ENCODE results near the gene GRK6.

The GRK6 gene

DNA sequence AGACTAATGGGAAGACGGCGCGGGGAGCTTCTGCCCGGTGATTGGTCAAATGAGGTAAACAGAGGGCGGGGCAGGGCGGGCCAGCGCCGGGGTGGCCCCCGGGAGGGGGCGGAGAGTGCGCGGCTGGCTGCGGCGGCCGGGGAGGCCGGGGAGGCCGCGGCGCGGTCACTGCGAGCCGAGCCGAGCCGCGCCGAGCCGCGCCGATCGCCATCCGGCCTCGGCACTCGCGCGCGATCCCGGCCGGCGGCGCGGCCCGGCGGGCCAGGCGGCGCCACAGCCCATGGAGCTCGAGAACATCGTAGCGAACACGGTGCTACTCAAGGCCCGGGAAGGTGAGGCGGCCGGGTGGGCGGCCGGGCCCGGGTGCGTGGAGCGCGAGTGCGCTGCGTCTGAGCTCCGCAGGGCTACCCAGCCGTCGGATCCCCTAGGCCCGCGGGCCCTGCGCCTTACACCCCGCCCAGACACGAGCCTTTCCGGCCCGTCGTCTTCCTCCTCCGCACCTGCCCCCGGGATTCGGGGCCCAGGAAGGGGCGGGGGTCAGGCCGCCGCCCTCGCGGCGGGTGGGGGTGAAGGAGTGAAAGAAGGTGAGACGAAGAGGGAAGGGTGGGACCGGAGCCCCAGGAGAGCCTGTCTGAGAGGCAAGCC is at the start of gene GRK6:
TSS of gene GRK6 (plus strand) at position 111 of the 645 bp plus-strand sequence. CDS start at position 281, 170 bp downstream.
- peak; percentile 20 to 39 for DNase-seq

DNA sequence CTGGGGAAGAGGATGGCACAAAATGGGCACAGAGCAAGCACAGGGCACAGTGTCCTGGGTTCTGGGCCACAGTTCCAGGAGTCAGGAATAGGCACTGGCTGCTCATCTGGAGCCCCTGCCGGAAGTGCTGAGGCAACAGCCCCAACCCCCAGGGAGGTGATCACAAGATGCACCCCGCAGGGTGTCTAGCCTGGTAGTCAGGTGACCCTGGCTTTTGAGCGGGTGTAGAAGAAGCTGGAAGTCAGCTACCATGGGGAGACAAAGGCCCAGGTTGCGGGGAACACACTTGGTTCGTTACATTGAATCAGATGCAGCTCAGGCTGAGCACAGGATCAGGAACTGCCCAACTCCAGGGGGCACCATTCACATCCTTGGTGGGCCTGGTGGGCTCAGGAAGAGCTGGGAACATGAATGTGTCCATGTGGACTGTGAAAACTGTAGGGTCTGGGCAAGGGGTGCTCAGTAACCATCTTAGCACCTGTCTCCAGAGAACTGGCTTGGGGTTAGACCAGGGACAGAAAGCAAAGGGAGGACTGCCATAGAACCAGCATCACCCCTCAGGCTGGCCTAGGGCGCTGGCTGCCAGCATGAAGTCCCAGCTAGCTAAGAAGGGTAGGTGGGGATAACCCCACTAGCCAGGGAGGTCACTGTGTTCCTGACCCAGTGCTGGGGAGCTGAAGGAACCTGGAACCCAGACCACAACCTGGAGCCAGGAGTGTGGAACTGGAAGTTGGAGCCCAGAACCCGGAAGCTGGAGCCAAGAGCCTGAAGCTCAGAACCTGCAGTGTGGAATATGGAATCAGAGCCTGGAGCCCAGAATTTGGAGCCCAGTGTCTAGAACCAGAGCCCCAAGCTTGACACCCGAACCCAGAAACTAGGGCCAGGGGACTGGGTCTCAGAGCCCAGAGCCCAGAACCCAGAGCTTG is 48.4 kb upstream of the GRK6 start:
- DNase-seq, result no peak

DNA sequence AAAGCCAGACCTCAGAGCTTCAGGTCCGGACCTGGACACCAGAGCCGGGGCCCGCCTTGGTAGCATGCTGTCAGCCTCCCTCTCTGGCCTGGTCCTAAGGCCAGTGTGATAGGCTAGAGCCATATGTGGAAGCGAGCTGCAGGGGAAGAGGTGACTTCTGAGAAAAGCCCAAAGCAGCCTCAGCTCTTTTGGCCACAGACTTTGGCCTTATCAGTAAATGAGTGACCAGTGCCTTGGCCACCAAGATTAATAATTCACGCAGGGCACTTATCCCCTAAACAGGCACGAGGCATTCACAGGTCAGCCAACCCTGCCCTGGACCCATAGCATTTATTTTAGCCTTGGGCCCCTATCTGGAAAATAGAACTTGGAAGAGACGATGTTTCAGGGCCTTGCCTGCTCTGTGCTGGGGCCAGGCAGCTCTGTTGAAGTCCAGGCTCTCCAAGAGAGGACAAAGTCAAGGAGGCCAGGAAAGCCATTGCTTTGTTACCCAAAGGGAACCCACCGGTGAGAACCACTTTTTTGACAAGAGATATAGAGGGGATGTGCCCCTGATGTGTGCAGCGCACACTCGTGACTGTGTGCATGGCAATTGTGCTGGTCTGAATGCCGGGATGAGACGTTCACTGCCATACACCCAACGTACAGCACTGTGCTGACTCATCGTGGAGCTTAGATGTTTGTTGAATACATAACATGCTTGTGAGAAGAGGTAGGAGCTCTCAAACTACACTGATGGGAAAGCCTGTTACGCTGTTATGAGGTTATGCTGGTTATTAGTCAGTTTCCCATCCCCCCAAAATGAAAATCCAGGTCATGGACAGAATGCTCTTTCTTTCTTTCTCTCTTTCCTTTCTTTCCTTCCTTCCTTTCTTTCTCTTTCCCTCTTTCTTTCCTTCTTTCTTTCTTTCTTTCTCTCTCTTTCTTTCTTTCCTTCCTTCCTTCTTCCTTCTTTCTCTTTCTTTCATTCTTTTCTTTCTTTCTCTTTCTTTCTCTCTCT is 47.3 kb upstream of the GRK6 start:
- no peak for DNase-seq

DNA sequence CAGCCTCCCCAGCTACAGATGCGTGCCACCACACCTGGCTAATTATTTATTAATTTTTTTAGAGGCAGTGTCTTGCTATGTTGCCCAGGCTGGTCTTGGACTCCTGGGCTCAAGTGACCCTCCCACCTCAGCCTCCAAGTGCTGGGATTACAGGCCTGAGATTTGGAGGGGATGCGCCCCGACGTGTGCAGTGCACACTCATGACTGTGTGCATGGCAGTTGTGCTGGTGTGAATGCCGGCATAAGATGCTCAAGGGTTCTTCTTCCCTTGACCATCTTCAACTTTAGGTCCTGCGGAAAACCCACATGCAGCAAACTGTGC is 45.7 kb upstream of the GRK6 start:
- no peak for DNase-seq

DNA sequence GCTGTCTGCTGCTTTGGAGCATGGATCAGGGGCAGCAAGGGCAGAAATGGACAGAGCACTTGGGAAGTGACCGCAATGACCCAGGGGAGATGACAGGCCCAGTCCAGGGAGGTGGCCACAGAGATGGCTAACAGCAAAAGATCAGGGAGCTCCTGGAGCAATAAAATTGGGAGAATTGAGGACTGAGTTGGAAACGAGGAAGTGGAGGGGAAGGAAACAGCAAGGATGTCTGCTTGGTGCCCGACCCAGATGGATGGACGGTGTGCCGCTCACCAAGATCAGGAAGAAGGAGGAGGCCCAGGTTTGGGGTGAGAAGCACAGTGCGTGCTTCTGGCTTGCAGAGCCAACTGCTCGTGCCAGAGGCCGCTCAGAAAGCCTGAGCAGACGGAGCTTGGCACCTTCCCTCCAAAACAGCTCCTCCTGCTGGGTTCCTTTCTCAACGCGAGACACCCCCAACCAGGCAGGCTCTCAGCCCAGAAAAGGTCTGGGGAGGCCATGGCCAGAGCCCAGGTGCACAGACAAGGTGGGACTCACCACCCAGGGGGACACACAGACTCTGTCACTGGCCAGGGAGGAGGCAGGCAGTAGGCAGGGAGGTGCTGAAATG is 44.0 kb upstream of the GRK6 start:
- peak in 1 of 2 experiments; percentile 3 for DNase-seq

DNA sequence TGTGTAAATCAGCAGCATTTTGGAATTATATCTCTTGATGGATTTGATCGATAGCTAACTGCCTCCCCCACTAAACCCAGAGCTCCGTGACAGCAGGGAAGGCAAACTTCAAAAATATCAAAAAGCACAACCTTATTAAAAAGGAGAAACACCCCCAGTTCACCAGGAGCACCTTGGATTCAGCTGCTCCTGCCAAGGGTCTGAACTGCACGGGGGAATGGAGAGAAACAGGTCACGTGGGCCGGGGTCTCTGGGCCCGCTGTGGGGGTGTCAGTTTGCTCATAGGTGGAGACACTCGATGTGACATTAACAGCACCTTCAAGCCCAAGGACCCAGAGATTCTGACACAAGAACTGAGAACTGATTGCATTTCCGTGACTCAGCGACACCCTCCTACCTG is 43.3 kb upstream of the GRK6 start:
- no peak for DNase-seq

DNA sequence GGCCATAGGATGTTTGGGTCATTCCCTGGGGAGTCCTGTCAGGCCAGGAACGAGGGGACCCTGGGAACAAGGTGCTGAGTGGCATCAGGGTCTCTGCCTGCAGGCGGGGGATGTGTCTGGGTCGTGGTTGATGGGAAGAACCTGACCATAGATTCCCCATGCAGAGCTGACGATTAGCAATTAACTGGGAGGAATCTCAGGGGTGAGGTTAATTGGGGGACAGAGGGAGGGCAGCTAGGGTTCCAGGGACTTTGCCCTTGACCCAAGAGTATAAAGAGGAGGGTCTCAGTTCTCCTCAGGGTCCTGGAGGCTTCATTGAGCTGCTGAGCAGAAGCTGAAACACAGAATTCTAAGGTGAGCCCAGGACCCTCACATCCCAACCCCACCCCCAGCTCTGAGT is 42.3 kb upstream of the GRK6 start, which contains the start of gene SLC34A1:
TSS of gene SLC34A1 (plus strand) at position 301 of the 400 bp plus-strand sequence. CDS start 1,308 bp downstream, outside the sequence.
- DNase-seq, result no peak

DNA sequence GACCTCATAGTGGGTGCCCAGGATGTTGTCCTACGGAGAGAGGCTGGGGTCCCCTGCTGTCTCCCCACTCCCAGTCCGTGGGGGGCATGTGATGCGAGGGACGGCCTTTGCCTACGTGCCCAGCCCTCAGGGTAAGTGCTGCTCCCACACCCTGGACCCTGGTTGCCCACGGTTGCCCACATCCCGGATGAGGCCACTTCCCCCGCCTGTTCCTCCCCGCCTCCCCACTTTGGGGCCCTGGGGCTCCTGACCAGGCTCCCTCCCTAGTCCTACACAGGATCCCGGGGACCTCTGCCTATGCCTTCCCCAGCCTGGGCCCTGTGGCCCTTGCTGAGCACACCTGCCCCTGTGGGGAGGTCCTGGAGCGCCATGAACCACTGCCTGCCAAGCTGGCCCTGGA is 40.8 kb upstream of the GRK6 start:
- no peak for DNase-seq

DNA sequence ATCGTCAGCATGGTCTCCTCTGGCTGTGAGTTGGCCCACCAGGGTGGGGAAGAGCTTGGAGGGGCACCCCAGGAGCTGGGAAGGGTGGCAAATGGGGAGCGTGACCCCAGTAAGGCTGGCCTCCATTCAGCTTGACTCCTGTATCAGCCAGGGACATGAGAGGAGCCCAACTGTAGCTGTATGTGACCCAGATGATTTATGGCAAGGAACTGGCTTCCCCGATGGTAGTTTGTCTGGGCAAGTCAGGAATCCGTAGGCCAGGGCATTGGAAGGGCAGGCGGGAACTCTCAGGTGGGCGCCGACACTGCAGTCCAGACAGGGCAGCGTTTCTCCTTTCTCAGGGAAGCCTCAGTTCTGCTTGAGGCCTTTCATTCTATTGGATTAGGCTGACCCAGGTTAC is 39.9 kb upstream of the GRK6 start:
- no peak for DNase-seq

DNA sequence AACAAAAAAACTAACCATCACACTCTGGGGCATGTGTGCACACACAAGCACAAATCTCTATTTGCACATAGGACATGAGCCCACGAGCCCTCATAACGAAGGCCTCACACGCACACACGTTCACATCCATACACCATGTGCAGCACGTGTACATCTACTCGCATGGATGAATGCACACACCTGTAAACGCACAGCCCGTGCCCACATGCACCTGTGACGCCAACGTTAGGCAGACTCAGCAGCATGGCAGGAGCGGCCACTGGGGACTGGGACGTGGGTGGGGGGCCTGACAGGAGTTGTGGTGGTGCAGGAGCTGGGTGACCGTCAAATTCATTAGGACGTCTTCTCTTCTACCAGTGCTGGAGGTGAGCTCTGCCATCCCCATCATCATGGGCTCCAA is 39.1 kb upstream of the GRK6 start:
- no peak for DNase-seq

DNA sequence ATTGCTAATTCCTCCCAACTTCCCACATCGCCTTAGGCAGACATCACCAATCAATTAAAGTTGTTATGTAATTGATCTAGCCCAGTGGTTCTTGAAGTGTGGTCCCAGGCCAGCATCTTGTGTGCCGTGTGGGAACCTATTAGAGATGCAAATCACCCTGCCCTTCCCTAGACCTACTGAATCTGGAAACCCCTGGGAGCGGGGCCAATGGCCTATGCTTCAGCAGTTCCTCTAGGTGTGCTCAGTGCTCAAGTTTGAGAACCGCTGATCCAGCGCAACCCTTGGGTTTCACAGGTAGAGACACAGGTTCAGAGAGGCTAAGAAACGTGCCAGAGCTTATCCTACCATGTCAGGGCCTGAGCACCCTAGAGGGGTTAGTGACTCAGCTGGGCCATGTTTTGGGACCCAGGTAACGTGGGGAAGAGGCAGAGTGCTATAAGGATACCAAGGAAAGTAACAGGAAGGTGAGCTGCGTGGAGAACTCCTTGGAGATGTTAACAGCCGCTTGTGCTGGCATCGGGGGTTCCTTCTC is 37.9 kb upstream of the GRK6 start:
- DNase-seq, result no peak

DNA sequence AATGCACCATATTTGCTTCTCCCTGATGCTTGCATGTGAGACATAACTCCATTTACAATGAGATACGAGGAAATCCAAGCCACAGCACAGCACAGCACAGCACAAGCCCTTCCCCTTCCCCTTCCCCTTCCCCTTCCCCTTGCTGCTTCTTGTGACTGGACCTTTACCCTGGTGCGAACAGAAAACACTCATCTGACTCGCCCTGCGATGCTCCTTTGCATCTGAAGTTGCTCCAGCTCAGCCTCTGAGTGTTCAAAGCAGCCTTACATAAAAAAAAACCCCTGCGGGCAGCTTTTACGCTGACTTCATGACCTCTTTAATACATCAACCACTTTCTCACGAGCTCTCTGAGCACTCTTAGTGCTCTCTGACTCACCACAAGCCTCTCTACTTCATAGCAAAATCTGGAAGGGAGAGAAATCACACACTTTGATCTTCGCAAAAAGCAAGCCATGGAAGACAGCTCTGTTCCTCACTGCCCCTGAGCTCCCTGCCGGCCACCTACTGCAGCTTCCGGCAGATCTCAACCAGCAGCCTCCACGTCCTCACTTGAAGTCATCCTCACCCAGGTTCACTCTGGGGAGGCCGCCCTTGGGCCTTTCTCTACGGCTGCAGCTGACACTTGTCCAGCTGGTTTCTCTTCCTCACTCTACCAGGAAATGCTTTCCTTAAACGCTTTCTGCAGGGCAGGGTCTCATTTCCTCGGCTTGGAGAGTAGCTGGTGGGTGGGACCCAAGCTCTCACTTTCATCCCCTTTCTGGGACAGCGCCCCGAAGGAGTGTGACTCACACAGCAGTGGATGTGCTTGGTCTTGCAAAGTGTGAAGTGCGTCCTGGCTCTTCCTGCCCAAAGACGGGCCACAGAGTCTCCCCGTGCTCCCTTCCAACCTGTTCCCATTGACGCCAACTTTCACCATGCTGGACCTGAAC is 37.0 kb upstream of the GRK6 start:
- DNase-seq, result no peak

DNA sequence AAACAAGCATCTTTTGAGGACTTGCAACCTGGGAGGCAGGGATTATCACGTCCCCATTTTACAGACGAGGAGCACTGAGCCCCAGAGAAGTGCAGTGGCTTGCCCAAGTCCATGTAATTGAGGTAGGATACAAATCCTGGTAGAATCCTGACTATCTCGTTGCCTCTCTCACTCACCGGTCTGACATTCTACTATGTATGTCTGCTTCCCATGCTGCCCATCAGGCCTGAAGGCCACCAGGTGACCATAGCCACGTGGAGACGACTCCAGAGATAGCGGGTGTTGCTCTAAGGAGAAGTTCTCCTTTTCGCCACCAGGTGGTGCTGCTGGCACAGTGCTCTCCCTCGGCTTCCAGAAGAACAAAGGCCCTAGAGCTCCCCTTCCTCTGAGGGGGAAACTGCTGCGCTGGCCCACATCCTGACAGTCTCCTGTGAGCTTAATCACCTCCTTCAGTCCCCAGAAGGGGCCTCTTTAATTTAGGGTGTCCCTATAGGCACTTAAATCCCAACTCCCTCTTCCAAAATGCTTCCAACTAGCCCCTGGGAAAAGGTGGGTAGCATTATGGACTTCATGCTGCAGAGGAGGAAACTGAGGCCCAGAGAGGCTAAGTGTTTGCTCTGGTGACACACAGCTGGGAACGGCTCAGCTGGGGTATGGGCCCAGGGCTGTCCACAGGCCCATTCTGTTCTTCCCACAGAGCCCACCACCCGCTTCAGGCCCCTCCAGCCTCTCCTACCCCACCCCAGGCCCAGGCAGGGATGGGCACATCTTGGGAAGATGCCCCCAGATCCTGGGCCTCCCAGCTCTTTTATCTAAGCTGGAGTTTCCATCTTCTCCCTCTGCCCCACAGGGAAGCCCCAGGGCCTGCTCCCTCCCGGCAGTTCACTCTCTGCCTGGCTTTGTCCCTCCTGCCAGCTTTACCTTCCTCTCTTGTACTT is 35.8 kb upstream of the GRK6 start:
- DNase-seq, result peak; percentile 77 to 81

DNA sequence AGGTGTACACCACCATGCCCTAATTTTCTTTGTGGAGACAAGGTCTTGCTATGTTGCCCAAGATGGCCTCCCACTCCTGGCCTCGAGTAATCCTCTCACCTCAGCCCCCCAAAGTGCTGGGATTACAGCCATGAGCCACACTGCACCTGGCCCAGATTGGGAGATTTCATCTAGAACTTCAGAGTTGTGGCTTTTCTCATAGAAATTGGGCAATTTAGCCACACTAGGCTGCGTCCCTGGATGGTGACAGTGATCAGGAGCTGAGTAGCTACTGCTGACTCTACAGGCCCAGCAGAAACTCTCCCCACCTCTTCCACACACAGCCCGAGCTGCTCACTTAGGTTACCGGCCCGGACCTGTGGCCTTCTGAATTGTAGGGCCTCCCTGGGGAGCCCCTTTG is 33.7 kb upstream of the GRK6 start:
- DNase-seq, result no peak

DNA sequence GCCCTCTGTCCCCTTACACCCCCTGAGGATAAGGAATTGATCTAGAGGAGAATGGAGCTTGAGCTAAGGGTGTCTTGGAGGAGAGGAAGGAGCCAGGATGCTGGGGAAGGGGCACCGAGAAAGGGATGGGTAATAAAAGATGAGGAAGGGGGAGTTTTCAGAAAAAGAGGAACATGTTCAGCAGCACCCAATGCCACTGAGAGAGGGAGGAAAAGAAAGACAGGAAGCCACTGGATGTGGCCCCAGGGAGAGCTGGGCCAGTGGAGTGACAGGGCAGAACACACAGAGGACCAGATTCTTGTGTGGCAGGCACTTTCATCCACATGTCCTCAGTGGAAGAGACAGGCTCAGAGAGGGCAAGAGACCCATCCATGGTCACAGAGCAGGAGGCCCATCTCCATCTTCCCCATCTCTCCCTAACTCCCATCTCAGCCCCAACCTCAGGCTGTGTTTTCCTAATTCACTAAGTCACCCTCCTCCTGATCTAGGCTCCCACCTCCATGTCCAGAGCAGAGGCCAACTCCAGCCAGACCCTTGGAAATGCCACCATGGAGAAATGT is 33.2 kb upstream of the GRK6 start:
- DNase-seq, result no peak

DNA sequence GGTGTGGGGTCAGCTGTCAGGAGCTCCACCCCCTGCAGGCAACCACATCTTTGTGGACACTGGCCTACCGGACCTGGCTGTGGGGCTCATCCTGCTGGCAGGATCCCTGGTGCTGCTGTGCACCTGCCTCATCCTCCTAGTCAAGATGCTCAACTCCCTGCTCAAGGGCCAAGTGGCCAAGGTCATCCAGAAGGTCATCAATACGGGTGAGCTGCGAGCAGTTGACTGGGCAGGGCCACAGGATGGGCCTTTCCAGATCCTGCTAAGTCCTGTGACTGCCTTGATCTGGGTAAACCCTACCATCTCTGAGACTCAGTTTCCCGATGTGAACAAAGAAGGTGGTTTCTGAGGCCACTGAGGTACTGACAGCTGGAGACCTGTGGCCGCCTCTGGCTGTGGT is 32.5 kb upstream of the GRK6 start:
- no peak for DNase-seq

DNA sequence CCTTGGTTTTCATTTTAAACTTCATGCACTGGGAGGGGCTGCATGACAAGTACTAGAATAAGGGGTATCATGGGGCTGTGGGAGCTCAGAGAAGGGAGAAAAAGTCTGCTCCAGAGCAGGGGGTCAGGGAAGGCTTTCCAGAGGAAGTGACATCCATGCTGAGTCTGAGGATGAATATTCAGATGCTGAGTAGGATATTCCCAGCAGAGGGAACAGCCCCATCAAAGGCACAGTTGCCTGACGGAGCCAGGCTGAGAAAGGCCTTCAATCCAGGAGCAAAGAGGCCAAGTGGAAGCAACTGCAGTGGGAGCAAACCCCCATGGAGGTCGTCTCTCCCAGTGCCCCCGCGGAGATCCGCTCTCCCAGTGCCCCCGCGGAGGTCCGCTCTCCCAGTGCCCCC is 30.4 kb upstream of the GRK6 start:
- no peak for DNase-seq

DNA sequence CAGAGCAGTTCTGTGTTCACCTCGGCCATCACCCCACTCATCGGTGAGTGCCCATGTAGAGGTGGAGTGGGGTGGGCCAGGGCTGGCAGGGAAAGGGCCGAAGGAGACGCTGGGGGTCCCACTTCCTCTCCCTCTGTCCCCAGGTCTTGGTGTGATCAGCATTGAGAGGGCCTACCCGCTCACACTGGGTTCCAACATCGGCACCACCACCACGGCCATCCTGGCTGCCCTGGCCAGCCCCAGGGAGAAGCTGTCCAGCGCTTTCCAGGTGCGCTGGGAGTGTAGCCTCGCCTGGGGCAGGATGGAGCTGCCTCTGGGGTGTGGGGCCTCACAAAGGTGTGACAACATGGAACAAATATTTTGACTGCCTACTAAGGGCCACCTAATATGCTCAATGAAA is 29.7 kb upstream of the GRK6 start:
- no peak for DNase-seq

DNA sequence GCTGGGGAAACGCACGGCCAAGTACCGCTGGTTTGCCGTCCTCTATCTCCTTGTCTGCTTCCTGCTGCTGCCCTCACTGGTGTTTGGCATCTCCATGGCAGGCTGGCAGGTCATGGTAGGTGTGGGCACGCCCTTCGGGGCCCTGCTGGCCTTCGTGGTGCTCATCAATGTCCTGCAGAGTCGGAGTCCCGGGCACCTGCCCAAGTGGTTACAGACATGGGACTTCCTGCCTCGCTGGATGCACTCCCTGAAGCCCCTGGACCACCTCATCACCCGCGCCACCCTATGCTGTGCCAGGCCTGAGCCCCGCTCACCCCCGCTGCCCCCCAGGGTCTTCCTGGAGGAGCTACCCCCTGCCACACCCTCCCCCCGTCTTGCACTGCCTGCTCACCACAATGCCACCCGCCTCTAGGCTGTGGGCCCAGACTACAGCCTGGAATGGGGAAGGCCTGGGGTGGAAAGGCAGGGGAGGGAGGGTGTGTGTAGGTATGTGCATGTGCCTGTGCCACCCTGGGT is 28.5 kb upstream of the GRK6 start:
- DNase-seq, result no peak
